ENCODE results near the gene ASB2.

GRCh38 chr14:93998871-93999403 lies 22.6 kb upstream of the ASB2 start:
- TF ChIP-seq EP300 (IDR thresholded peaks at IDR 0.05; ENCODE audit: low read depth), result no peak
- no peak for TF ChIP-seq CTCF (IDR thresholded peaks at IDR 0.05)
- no peak for TF ChIP-seq POLR2AphosphoS5 (IDR thresholded peaks at IDR 0.05)
